ENCODE results near the gene LSAMP. TPM values are rescaled to one million over a fixed set of nuclear protein-coding genes. Genes with fewer than 3 reads are reported as not detected.

LSAMP gene
- total RNA-seq, 1 experiment from 2014 or later: 5.7 TPM

DNA sequence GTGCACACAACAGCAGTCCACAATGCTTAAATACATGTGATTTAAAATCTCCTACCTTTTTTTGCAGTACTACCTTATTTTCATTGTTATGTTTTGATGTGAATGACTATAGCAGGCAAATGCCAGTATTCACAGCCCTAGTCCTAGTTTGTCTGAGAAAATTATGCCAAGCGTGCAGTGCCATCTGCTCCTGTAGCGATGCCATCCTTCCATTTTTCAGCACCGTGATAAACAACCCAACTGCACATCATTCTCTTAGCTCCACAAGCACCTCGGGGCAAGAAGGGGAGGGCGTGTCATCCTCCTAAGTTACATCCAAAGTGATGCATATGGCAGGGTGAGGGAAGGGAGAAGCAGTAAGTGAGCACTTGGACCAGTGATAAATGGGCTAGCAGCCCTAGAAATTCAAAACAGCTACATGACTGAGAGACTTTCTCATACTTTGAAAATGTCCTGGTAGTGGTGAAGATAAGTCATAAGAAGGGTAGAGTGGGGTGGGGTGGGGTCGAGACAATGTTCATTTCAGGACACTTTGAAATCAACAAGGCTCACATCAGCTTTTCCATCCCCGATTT is 198.8 kb downstream of the LSAMP start:
- Mint-ChIP-seq H3K9me3 (no peaks in the 10 kb centered on the region), H3K36me3 (no peaks in the 10 kb centered on the region), H3K4me3 (no peak overlapping the region), H3K4me1 (peaks cover 6% of the 10 kb centered on the region), H3K27me3 (ENCODE audit: low read depth) (no peaks in the 10 kb centered on the region; the same call in 1 of the 2 replicates), H3K27ac (no peak overlapping the region)
- ATAC-seq (no peak), DNase-seq (ENCODE audit: low spot score) (no peak)
- ChIA-PET CTCF (no interaction called here), POLR2A (no interaction called here)
- TF ChIP-seq ZNF138 (CRISPR knock-in tag; conservative IDR thresholded peaks at IDR 0.05) (no peak), ZNF317 (CRISPR knock-in tag; IDR thresholded peaks at IDR 0.05; ENCODE audit: borderline replicate concordance, low read depth) (no peak), JUN (CRISPR knock-in tag; IDR thresholded peaks at IDR 0.05) (no peak), GABPB1 (CRISPR knock-in tag; IDR thresholded peaks at IDR 0.05) (no peak), IRF2 (CRISPR knock-in tag; IDR thresholded peaks at IDR 0.05; ENCODE audit: borderline replicate concordance, low read depth) (no peak), TEAD4 (CRISPR knock-in tag; IDR thresholded peaks at IDR 0.05) (no peak), ATF1 (CRISPR knock-in tag; IDR thresholded peaks at IDR 0.05) (no peak)
- TF ChIP-seq, protein P1, sequence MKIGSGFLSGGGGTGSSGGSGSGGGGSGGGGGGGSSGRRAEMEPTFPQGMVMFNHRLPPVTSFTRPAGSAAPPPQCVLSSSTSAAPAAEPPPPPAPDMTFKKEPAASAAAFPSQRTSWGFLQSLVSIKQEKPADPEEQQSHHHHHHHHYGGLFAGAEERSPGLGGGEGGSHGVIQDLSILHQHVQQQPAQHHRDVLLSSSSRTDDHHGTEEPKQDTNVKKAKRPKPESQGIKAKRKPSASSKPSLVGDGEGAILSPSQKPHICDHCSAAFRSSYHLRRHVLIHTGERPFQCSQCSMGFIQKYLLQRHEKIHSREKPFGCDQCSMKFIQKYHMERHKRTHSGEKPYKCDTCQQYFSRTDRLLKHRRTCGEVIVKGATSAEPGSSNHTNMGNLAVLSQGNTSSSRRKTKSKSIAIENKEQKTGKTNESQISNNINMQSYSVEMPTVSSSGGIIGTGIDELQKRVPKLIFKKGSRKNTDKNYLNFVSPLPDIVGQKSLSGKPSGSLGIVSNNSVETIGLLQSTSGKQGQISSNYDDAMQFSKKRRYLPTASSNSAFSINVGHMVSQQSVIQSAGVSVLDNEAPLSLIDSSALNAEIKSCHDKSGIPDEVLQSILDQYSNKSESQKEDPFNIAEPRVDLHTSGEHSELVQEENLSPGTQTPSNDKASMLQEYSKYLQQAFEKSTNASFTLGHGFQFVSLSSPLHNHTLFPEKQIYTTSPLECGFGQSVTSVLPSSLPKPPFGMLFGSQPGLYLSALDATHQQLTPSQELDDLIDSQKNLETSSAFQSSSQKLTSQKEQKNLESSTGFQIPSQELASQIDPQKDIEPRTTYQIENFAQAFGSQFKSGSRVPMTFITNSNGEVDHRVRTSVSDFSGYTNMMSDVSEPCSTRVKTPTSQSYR (CRISPR knock-in tag; IDR thresholded peaks at IDR 0.05): no peak
- TF ChIP-seq, protein P2, sequence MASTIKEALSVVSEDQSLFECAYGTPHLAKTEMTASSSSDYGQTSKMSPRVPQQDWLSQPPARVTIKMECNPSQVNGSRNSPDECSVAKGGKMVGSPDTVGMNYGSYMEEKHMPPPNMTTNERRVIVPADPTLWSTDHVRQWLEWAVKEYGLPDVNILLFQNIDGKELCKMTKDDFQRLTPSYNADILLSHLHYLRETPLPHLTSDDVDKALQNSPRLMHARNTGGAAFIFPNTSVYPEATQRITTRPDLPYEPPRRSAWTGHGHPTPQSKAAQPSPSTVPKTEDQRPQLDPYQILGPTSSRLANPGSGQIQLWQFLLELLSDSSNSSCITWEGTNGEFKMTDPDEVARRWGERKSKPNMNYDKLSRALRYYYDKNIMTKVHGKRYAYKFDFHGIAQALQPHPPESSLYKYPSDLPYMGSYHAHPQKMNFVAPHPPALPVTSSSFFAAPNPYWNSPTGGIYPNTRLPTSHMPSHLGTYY (CRISPR knock-in tag; IDR thresholded peaks at IDR 0.05): no peak

DNA sequence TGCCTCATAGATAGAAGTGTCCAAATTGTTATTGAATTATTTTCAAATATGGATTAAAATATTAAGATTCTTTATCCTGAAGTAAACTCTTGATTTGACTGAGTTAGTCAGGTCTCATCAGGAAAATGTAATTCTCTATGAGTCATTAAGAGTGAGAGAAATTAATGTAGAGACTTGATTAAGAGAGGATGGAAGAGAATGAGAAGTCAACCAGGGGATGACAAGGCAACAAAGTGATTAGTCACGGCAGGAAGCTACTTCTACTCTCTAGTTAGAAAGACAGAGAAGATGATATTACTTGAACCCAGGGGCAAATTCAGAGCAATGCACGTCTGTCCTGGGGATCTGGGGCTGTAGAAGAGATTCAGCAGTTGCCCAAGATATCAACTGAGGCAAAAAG is 202.5 kb downstream of the LSAMP start:
- H3K4me3 Mint-ChIP-seq: no peak overlapping the region
- ChIA-PET POLR2A (no interaction called here), CTCF (no interaction called here)
- ATAC-seq: no peak
- H3K36me3 Mint-ChIP-seq: no peaks in the 10 kb centered on the region
- H3K27ac Mint-ChIP-seq: no peak overlapping the region
- DNase-seq (ENCODE audit: low spot score): no peak
- peaks cover 6% of the 10 kb centered on the region for H3K4me1 Mint-ChIP-seq
- H3K9me3 Mint-ChIP-seq: no peaks in the 10 kb centered on the region
- H3K27me3 Mint-ChIP-seq (ENCODE audit: low read depth): no peaks in the 10 kb centered on the region
- TF ChIP-seq ZNF121 (CRISPR knock-in tag; IDR thresholded peaks at IDR 0.05): no peak
- TF ChIP-seq ZNF232 (CRISPR knock-in tag; IDR thresholded peaks at IDR 0.05): no peak
- TF ChIP-seq, protein P3, sequence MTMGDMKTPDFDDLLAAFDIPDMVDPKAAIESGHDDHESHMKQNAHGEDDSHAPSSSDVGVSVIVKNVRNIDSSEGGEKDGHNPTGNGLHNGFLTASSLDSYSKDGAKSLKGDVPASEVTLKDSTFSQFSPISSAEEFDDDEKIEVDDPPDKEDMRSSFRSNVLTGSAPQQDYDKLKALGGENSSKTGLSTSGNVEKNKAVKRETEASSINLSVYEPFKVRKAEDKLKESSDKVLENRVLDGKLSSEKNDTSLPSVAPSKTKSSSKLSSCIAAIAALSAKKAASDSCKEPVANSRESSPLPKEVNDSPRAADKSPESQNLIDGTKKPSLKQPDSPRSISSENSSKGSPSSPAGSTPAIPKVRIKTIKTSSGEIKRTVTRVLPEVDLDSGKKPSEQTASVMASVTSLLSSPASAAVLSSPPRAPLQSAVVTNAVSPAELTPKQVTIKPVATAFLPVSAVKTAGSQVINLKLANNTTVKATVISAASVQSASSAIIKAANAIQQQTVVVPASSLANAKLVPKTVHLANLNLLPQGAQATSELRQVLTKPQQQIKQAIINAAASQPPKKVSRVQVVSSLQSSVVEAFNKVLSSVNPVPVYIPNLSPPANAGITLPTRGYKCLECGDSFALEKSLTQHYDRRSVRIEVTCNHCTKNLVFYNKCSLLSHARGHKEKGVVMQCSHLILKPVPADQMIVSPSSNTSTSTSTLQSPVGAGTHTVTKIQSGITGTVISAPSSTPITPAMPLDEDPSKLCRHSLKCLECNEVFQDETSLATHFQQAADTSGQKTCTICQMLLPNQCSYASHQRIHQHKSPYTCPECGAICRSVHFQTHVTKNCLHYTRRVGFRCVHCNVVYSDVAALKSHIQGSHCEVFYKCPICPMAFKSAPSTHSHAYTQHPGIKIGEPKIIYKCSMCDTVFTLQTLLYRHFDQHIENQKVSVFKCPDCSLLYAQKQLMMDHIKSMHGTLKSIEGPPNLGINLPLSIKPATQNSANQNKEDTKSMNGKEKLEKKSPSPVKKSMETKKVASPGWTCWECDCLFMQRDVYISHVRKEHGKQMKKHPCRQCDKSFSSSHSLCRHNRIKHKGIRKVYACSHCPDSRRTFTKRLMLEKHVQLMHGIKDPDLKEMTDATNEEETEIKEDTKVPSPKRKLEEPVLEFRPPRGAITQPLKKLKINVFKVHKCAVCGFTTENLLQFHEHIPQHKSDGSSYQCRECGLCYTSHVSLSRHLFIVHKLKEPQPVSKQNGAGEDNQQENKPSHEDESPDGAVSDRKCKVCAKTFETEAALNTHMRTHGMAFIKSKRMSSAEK (CRISPR knock-in tag; IDR thresholded peaks at IDR 0.05; ENCODE audit: borderline replicate concordance): no peak
- TF ChIP-seq, protein P4, sequence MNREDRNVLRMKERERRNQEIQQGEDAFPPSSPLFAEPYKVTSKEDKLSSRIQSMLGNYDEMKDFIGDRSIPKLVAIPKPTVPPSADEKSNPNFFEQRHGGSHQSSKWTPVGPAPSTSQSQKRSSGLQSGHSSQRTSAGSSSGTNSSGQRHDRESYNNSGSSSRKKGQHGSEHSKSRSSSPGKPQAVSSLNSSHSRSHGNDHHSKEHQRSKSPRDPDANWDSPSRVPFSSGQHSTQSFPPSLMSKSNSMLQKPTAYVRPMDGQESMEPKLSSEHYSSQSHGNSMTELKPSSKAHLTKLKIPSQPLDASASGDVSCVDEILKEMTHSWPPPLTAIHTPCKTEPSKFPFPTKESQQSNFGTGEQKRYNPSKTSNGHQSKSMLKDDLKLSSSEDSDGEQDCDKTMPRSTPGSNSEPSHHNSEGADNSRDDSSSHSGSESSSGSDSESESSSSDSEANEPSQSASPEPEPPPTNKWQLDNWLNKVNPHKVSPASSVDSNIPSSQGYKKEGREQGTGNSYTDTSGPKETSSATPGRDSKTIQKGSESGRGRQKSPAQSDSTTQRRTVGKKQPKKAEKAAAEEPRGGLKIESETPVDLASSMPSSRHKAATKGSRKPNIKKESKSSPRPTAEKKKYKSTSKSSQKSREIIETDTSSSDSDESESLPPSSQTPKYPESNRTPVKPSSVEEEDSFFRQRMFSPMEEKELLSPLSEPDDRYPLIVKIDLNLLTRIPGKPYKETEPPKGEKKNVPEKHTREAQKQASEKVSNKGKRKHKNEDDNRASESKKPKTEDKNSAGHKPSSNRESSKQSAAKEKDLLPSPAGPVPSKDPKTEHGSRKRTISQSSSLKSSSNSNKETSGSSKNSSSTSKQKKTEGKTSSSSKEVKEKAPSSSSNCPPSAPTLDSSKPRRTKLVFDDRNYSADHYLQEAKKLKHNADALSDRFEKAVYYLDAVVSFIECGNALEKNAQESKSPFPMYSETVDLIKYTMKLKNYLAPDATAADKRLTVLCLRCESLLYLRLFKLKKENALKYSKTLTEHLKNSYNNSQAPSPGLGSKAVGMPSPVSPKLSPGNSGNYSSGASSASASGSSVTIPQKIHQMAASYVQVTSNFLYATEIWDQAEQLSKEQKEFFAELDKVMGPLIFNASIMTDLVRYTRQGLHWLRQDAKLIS (CRISPR knock-in tag; IDR thresholded peaks at IDR 0.05; ENCODE audit: borderline replicate concordance): no peak
- TF ChIP-seq, protein P5, sequence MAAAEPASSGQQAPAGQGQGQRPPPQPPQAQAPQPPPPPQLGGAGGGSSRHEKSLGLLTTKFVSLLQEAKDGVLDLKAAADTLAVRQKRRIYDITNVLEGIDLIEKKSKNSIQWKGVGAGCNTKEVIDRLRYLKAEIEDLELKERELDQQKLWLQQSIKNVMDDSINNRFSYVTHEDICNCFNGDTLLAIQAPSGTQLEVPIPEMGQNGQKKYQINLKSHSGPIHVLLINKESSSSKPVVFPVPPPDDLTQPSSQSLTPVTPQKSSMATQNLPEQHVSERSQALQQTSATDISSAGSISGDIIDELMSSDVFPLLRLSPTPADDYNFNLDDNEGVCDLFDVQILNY (CRISPR knock-in tag; IDR thresholded peaks at IDR 0.05): no peak
- no peak for TF ChIP-seq ZNF396 (CRISPR knock-in tag; IDR thresholded peaks at IDR 0.05; ENCODE audit: borderline replicate concordance)
- no peak for TF ChIP-seq ZNF317 (CRISPR knock-in tag; IDR thresholded peaks at IDR 0.05; ENCODE audit: borderline replicate concordance, low read depth)
- TF ChIP-seq NR3C1 (CRISPR knock-in tag; conservative IDR thresholded peaks at IDR 0.05; ENCODE audit: low read depth): no peak
- TF ChIP-seq, protein P6, sequence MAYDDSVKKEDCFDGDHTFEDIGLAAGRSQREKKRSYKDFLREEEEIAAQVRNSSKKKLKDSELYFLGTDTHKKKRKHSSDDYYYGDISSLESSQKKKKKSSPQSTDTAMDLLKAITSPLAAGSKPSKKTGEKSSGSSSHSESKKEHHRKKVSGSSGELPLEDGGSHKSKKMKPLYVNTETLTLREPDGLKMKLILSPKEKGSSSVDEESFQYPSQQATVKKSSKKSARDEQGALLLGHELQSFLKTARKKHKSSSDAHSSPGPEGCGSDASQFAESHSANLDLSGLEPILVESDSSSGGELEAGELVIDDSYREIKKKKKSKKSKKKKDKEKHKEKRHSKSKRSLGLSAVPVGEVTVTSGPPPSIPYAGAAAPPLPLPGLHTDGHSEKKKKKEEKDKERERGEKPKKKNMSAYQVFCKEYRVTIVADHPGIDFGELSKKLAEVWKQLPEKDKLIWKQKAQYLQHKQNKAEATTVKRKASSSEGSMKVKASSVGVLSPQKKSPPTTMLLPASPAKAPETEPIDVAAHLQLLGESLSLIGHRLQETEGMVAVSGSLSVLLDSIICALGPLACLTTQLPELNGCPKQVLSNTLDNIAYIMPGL (CRISPR knock-in tag; IDR thresholded peaks at IDR 0.05): no peak
- TF ChIP-seq, protein P2 (CRISPR knock-in tag; IDR thresholded peaks at IDR 0.05): no peak
- TF ChIP-seq OVOL2 (CRISPR knock-in tag; IDR thresholded peaks at IDR 0.05; ENCODE audit: borderline replicate concordance): no peak
